HG02623 (cell line): ENCODE results near the gene CDH13.

Experiments
- ATAC-seq: cut with Tn5 transposase; IDR thresholded peaks from one replicate; pipeline ENCODE4 v1.9.1; 2021; ENCODE audit warnings: moderate library complexity; ENCODE audit not compliant: unreplicated experiment

Gene CDH13

GRCh38 chr16:83021746-83022145, 395.0 kb downstream of the CDH13 start:
- ATAC-seq: no peak

- no peak for ATAC-seq
Observed at GRCh38 chr16:83023011-83023410, 396.2 kb downstream of the CDH13 start.

- no peak for ATAC-seq
Observed at GRCh38 chr16:83023640-83024039, 396.9 kb downstream of the CDH13 start.

- ATAC-seq: no peak
Observed at GRCh38 chr16:83027973-83028372, 401.2 kb downstream of the CDH13 start.

- ATAC-seq: no peak
Observed at GRCh38 chr16:83029467-83029866, 402.7 kb downstream of the CDH13 start.

GRCh38 chr16:83031524-83031923, 404.8 kb downstream of the CDH13 start:
- ATAC-seq: no peak

GRCh38 chr16:83037102-83037501, 410.3 kb downstream of the CDH13 start:
- ATAC-seq: no peak

- ATAC-seq: no peak
Observed at GRCh38 chr16:83037884-83038283, 411.1 kb downstream of the CDH13 start.

GRCh38 chr16:83040174-83040573, 413.4 kb downstream of the CDH13 start:
- no peak for ATAC-seq

GRCh38 chr16:83044589-83044988, 417.8 kb downstream of the CDH13 start:
- no peak for ATAC-seq

GRCh38 chr16:83045790-83046189, 419.0 kb downstream of the CDH13 start:
- no peak for ATAC-seq

GRCh38 chr16:83046664-83047063, 419.9 kb downstream of the CDH13 start:
- no peak for ATAC-seq

GRCh38 chr16:83051451-83051850, 424.7 kb downstream of the CDH13 start:
- no peak for ATAC-seq

GRCh38 chr16:83054283-83054682, 427.5 kb downstream of the CDH13 start:
- no peak for ATAC-seq

- ATAC-seq: no peak
Observed at GRCh38 chr16:83058376-83058775, 431.6 kb downstream of the CDH13 start.

GRCh38 chr16:83059237-83059636, 432.5 kb downstream of the CDH13 start:
- ATAC-seq: no peak

GRCh38 chr16:83066011-83066410, 439.2 kb downstream of the CDH13 start:
- ATAC-seq: no peak

- ATAC-seq: no peak
Observed at GRCh38 chr16:83066881-83067280, 440.1 kb downstream of the CDH13 start.

GRCh38 chr16:83068686-83069085, 441.9 kb downstream of the CDH13 start:
- ATAC-seq: no peak

GRCh38 chr16:83070416-83071209, 443.8 kb downstream of the CDH13 start:
- no peak for ATAC-seq

- no peak for ATAC-seq
Observed at GRCh38 chr16:83075956-83076355, 449.2 kb downstream of the CDH13 start.

GRCh38 chr16:83083361-83083760, 456.6 kb downstream of the CDH13 start:
- no peak for ATAC-seq

GRCh38 chr16:83085660-83086059, 458.9 kb downstream of the CDH13 start:
- no peak for ATAC-seq
